Measurements from ENCODE around the gene MCM3AP.

DNA sequence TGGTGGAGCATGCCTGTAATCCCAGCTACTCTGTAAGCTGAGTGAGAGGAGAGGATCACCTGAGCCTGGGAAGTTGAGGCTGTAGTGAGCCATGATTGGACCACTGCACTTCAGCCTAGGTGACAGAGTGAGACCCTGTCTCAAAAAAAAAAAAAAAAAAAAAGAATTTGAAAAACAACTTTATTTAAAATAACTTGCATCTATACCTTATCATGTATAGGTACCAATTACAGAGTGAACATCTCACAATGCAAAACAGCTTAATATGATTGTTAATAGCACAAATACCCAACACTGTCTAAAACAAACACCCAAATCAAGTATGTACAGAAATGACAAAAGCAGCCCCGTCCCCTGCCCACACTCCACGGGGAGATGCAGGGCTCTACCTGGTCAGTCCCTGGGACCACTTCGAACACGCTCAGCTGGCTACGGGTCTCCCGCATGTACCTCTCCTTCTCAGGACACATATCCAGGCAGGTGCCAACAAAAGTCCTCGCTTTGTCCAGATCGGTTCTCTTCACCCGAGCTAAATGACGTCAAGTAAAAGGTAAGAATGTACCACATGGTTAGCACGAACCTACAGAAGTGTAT is 10.5 kb downstream of the MCM3AP start:
- TF ChIP-seq POLR2A (IDR thresholded peaks at IDR 0.05; ENCODE audit: borderline replicate concordance, extremely low read depth, insufficient read depth, insufficient read length) = no peak
- TF ChIP-seq, protein P1, sequence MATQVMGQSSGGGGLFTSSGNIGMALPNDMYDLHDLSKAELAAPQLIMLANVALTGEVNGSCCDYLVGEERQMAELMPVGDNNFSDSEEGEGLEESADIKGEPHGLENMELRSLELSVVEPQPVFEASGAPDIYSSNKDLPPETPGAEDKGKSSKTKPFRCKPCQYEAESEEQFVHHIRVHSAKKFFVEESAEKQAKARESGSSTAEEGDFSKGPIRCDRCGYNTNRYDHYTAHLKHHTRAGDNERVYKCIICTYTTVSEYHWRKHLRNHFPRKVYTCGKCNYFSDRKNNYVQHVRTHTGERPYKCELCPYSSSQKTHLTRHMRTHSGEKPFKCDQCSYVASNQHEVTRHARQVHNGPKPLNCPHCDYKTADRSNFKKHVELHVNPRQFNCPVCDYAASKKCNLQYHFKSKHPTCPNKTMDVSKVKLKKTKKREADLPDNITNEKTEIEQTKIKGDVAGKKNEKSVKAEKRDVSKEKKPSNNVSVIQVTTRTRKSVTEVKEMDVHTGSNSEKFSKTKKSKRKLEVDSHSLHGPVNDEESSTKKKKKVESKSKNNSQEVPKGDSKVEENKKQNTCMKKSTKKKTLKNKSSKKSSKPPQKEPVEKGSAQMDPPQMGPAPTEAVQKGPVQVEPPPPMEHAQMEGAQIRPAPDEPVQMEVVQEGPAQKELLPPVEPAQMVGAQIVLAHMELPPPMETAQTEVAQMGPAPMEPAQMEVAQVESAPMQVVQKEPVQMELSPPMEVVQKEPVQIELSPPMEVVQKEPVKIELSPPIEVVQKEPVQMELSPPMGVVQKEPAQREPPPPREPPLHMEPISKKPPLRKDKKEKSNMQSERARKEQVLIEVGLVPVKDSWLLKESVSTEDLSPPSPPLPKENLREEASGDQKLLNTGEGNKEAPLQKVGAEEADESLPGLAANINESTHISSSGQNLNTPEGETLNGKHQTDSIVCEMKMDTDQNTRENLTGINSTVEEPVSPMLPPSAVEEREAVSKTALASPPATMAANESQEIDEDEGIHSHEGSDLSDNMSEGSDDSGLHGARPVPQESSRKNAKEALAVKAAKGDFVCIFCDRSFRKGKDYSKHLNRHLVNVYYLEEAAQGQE (IDR thresholded peaks at IDR 0.05; ENCODE audit: low read depth) = no peak
- TF ChIP-seq, protein P2, sequence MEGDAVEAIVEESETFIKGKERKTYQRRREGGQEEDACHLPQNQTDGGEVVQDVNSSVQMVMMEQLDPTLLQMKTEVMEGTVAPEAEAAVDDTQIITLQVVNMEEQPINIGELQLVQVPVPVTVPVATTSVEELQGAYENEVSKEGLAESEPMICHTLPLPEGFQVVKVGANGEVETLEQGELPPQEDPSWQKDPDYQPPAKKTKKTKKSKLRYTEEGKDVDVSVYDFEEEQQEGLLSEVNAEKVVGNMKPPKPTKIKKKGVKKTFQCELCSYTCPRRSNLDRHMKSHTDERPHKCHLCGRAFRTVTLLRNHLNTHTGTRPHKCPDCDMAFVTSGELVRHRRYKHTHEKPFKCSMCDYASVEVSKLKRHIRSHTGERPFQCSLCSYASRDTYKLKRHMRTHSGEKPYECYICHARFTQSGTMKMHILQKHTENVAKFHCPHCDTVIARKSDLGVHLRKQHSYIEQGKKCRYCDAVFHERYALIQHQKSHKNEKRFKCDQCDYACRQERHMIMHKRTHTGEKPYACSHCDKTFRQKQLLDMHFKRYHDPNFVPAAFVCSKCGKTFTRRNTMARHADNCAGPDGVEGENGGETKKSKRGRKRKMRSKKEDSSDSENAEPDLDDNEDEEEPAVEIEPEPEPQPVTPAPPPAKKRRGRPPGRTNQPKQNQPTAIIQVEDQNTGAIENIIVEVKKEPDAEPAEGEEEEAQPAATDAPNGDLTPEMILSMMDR (IDR thresholded peaks at IDR 0.05 in 2 of 3, conservative IDR thresholded peaks at IDR 0.05 in 1 of 3; ENCODE audit: borderline replicate concordance in 1 of 3, insufficient read depth in 1 of 3, low read depth in 2 of 3, low read length in 2 of 3) = no peak
- TF ChIP-seq, protein P3, sequence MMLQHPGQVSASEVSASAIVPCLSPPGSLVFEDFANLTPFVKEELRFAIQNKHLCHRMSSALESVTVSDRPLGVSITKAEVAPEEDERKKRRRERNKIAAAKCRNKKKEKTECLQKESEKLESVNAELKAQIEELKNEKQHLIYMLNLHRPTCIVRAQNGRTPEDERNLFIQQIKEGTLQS (IDR thresholded peaks at IDR 0.05) = no peak
- no peak for TF ChIP-seq EZH2phosphoT487 (IDR thresholded peaks at IDR 0.05; ENCODE audit: borderline replicate concordance)
- TF ChIP-seq JUND (IDR thresholded peaks at IDR 0.05) = no peak
- TF ChIP-seq, protein P4, sequence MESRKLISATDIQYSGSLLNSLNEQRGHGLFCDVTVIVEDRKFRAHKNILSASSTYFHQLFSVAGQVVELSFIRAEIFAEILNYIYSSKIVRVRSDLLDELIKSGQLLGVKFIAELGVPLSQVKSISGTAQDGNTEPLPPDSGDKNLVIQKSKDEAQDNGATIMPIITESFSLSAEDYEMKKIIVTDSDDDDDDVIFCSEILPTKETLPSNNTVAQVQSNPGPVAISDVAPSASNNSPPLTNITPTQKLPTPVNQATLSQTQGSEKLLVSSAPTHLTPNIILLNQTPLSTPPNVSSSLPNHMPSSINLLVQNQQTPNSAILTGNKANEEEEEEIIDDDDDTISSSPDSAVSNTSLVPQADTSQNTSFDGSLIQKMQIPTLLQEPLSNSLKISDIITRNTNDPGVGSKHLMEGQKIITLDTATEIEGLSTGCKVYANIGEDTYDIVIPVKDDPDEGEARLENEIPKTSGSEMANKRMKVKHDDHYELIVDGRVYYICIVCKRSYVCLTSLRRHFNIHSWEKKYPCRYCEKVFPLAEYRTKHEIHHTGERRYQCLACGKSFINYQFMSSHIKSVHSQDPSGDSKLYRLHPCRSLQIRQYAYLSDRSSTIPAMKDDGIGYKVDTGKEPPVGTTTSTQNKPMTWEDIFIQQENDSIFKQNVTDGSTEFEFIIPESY (IDR thresholded peaks at IDR 0.05; ENCODE audit: extremely low read depth, insufficient replicate concordance, low read length) = no peak
- TF ChIP-seq POLR2AphosphoS5 (IDR thresholded peaks at IDR 0.05; ENCODE audit: low read depth, low read length) = no peak
- TF ChIP-seq EGR1 (IDR thresholded peaks at IDR 0.05; ENCODE audit: low read depth) = no peak
- TF ChIP-seq YY1 (IDR thresholded peaks at IDR 0.05; ENCODE audit: extremely low read depth, insufficient replicate concordance, low read depth, low read length) = no peak
- TF ChIP-seq ZNF274 (IDR thresholded peaks at IDR 0.05; ENCODE audit: low read depth, low read length) = no peak
- TF ChIP-seq EZH2 (IDR thresholded peaks at IDR 0.05) = no peak
- TF ChIP-seq, protein P5, sequence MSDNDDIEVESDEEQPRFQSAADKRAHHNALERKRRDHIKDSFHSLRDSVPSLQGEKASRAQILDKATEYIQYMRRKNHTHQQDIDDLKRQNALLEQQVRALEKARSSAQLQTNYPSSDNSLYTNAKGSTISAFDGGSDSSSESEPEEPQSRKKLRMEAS (IDR thresholded peaks at IDR 0.05) = no peak
